Measurements from ENCODE around the gene SPCS3.

The SPCS3 gene

DNA sequence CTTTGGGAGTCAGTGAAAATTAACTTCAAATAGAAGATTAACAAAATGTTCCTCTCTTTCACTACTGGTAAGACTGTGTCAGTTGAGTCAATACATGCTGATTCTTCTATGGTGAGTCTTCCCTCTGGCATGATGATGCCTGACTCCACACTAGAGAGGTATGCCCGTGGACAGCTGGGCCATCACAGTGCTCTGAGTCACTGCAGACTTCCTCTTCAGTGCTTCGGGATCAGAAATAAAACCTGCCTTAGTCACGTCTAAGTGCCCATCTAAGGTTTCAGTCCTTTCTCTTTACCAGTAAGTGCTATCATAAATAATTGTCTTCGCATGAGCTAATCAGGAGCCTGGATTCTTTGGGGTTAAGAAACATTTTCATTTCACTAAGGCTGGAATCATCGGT is 49.1 kb upstream of the SPCS3 start (continued):
- no peak for TF ChIP-seq ZNF792 (tag by site-specific recombination; IDR thresholded peaks at IDR 0.05)
- no peak for TF ChIP-seq GLI4 (tag by site-specific recombination; IDR thresholded peaks at IDR 0.05)
- TF ChIP-seq ZSCAN23 (tag by site-specific recombination; IDR thresholded peaks at IDR 0.05), result no peak
- no peak for TF ChIP-seq ZNF544 (tag by site-specific recombination; IDR thresholded peaks at IDR 0.05)
- TF ChIP-seq ZNF548 (tag by site-specific recombination; IDR thresholded peaks at IDR 0.05), result no peak
- no peak for TF ChIP-seq GLIS1 (tag by site-specific recombination; IDR thresholded peaks at IDR 0.05)
- no peak for TF ChIP-seq ZNF692 (tag by site-specific recombination; IDR thresholded peaks at IDR 0.05)
- no peak for TF ChIP-seq ZNF140 (tag by site-specific recombination; IDR thresholded peaks at IDR 0.05)
- TF ChIP-seq ZNF175 (tag by site-specific recombination; IDR thresholded peaks at IDR 0.05), result no peak
- TF ChIP-seq ZNF112 (tag by site-specific recombination; IDR thresholded peaks at IDR 0.05), result no peak
- TF ChIP-seq ZNF629 (tag by site-specific recombination; IDR thresholded peaks at IDR 0.05), result peak; percentile 80
- TF ChIP-seq TCF7L2 (IDR thresholded peaks at IDR 0.05; ENCODE audit: borderline replicate concordance, low read depth, low read length), result no peak
- no peak for TF ChIP-seq MEIS1 (CRISPR knock-in tag; IDR thresholded peaks at IDR 0.05; ENCODE audit: borderline replicate concordance)
- 0 out of 2 replicates have a peak, but pooled peaks have one; percentile 38 for TF ChIP-seq IKZF3 (tag by site-specific recombination; IDR thresholded peaks at IDR 0.05)
- TF ChIP-seq, protein P1, sequence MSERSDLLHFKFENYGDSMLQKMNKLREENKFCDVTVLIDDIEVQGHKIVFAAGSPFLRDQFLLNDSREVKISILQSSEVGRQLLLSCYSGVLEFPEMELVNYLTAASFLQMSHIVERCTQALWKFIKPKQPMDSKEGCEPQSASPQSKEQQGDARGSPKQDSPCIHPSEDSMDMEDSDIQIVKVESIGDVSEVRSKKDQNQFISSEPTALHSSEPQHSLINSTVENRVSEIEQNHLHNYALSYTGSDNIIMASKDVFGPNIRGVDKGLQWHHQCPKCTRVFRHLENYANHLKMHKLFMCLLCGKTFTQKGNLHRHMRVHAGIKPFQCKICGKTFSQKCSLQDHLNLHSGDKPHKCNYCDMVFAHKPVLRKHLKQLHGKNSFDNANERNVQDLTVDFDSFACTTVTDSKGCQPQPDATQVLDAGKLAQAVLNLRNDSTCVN (tag by site-specific recombination; optimal IDR thresholded peaks at IDR 0.05), result no peak
- TF ChIP-seq, protein P2, sequence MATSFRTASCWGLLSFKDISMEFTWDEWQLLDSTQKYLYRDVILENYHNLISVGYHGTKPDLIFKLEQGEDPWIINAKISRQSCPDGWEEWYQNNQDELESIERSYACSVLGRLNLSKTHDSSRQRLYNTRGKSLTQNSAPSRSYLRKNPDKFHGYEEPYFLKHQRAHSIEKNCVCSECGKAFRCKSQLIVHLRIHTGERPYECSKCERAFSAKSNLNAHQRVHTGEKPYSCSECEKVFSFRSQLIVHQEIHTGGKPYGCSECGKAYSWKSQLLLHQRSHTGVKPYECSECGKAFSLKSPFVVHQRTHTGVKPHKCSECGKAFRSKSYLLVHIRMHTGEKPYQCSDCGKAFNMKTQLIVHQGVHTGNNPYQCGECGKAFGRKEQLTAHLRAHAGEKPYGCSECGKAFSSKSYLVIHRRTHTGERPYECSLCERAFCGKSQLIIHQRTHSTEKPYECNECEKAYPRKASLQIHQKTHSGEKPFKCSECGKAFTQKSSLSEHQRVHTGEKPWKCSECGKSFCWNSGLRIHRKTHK (tag by site-specific recombination; IDR thresholded peaks at IDR 0.05), result no peak
- no peak for TF ChIP-seq ZNF596 (tag by site-specific recombination; IDR thresholded peaks at IDR 0.05)
- peak; percentile 82 for TF ChIP-seq ZNF600 (tag by site-specific recombination; IDR thresholded peaks at IDR 0.05)
- TF ChIP-seq ZNF239 (tag by site-specific recombination; IDR thresholded peaks at IDR 0.05), result no peak
- TF ChIP-seq, protein P3, sequence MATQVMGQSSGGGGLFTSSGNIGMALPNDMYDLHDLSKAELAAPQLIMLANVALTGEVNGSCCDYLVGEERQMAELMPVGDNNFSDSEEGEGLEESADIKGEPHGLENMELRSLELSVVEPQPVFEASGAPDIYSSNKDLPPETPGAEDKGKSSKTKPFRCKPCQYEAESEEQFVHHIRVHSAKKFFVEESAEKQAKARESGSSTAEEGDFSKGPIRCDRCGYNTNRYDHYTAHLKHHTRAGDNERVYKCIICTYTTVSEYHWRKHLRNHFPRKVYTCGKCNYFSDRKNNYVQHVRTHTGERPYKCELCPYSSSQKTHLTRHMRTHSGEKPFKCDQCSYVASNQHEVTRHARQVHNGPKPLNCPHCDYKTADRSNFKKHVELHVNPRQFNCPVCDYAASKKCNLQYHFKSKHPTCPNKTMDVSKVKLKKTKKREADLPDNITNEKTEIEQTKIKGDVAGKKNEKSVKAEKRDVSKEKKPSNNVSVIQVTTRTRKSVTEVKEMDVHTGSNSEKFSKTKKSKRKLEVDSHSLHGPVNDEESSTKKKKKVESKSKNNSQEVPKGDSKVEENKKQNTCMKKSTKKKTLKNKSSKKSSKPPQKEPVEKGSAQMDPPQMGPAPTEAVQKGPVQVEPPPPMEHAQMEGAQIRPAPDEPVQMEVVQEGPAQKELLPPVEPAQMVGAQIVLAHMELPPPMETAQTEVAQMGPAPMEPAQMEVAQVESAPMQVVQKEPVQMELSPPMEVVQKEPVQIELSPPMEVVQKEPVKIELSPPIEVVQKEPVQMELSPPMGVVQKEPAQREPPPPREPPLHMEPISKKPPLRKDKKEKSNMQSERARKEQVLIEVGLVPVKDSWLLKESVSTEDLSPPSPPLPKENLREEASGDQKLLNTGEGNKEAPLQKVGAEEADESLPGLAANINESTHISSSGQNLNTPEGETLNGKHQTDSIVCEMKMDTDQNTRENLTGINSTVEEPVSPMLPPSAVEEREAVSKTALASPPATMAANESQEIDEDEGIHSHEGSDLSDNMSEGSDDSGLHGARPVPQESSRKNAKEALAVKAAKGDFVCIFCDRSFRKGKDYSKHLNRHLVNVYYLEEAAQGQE (tag by site-specific recombination; IDR thresholded peaks at IDR 0.05), result no peak
- TF ChIP-seq ZNF133 (tag by site-specific recombination; IDR thresholded peaks at IDR 0.05), result no peak
- TF ChIP-seq, protein P4, sequence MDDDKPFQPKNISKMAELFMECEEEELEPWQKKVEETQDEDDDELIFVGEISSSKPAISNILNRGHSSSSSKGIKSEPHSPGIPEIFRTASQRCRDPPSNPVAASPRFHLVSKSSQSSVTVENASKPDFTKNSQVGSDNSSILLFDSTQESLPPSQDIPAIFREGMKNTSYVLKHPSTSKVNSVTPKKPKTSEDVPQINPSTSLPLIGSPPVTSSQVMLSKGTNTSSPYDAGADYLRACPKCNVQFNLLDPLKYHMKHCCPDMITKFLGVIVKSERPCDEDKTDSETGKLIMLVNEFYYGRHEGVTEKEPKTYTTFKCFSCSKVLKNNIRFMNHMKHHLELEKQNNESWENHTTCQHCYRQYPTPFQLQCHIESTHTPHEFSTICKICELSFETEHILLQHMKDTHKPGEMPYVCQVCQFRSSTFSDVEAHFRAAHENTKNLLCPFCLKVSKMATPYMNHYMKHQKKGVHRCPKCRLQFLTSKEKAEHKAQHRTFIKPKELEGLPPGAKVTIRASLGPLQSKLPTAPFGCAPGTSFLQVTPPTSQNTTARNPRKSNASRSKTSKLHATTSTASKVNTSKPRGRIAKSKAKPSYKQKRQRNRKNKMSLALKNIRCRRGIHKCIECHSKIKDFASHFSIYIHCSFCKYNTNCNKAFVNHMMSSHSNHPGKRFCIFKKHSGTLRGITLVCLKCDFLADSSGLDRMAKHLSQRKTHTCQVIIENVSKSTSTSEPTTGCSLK (tag by site-specific recombination; IDR thresholded peaks at IDR 0.05), result no peak
- TF ChIP-seq ZNF10 (tag by site-specific recombination; IDR thresholded peaks at IDR 0.05), result no peak
- peak; percentile 72 for TF ChIP-seq SP7 (tag by site-specific recombination; IDR thresholded peaks at IDR 0.05)
- no peak for TF ChIP-seq ZNF473 (tag by site-specific recombination; IDR thresholded peaks at IDR 0.05)
- no peak for TF ChIP-seq ZNF791 (tag by site-specific recombination; IDR thresholded peaks at IDR 0.05)
- TF ChIP-seq ZNF394 (tag by site-specific recombination; IDR thresholded peaks at IDR 0.05; ENCODE audit: borderline replicate concordance), result peak; percentile 31; the same call in 1 of the 2 replicates
- TF ChIP-seq ZNF335 (tag by site-specific recombination; conservative IDR thresholded peaks at IDR 0.05), result peak; percentile 26; the same call in 1 of the 2 replicates
- TF ChIP-seq ZNF837 (tag by site-specific recombination; IDR thresholded peaks at IDR 0.05), result no peak
- TF ChIP-seq ZNF324 (tag by site-specific recombination; IDR thresholded peaks at IDR 0.05), result no peak
- peak; percentile 91 for TF ChIP-seq ZNF366 (tag by site-specific recombination; conservative IDR thresholded peaks at IDR 0.05)
- TF ChIP-seq ZBTB8A (tag by site-specific recombination; IDR thresholded peaks at IDR 0.05), result no peak
- TF ChIP-seq ZNF174 (tag by site-specific recombination; IDR thresholded peaks at IDR 0.05), result no peak
- TF ChIP-seq KLF16 (tag by site-specific recombination; IDR thresholded peaks at IDR 0.05), result no peak
